GM19463 (cell line): ENCODE data around the gene TBX4.
"Not testable (repeated sequence)": the region's sequence is repeated elsewhere in the genome, so short reads cannot be mapped to it uniquely, and the experiment has no call there.

ENCODE experiments used
- ATAC-seq: cut with Tn5 transposase; IDR thresholded peaks from one replicate; pipeline ENCODE4 v1.9.1; 2021; ENCODE audit warnings: mild to moderate bottlenecking, moderate library complexity; ENCODE audit not compliant: unreplicated experiment

TBX4 gene

DNA sequence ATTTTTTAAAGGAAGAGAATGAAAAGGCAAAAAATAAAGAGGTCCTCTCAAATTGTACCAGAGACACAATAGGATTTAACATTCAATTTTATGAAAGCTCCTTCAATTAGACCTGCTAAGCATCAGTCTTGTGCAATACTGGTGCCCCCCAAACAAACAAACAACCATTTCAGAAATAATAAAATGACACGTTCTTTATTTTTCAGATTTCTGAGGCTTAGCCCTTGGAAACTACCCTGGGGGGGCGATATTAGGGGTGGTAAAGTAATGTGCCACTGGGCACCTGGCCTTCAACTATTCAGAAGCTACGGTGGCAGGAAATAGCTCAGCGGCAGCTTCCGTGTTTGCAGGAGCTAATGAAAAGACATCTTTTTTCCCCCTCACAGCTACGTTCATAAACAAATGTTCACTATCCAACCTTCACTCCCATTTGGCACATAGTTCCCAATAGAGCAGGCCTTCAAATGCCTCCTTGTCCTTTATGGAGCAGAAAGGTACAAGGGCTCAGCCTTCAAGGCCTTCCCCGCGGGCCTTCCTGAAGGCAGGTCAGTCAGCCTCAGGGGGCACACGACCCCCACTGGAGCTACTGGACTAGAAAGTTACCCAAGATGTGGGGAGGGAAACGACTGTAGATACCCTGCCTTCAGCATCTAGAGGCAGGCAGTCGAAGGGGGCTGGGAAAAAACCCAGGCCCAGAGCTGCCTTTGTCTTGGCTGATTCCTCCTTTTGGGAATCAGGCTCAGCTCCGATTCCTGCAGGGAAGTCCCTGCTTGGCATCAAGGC, 44.1 kb downstream of the TBX4 start:
- ATAC-seq: no peak

DNA sequence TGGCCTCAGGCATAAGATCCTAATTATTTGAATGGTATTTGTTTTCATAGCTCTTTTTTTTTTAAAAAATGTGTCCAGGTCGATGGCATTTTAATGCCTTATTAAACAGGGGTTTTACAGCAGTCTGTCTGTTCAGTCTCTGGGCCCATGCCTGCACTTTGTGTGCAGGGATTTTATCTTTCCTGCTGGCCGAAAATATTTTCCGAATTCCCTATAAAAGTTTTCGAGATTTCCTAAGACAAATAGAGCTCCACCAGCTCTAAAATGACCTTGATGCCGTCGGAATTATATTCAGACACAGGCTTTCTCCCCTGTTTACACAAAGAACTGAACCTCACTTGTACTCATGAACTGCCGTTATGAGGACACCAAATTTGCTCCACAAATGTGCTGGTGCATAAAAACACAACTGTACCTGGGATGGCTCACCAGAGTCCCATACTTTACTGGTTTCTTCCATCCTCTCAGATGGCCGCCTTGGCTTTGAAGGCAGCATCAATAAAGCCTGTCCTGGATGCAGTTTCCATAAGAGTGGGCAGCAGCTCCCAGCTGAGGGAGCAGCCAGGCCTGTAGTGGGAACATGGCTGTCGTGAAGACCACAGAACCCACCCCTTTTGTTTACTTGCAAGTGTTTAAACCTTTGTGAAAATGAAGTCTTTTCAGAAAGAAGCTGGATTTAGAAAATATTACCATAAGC, 44.9 kb downstream of the TBX4 start:
- ATAC-seq: no peak

DNA sequence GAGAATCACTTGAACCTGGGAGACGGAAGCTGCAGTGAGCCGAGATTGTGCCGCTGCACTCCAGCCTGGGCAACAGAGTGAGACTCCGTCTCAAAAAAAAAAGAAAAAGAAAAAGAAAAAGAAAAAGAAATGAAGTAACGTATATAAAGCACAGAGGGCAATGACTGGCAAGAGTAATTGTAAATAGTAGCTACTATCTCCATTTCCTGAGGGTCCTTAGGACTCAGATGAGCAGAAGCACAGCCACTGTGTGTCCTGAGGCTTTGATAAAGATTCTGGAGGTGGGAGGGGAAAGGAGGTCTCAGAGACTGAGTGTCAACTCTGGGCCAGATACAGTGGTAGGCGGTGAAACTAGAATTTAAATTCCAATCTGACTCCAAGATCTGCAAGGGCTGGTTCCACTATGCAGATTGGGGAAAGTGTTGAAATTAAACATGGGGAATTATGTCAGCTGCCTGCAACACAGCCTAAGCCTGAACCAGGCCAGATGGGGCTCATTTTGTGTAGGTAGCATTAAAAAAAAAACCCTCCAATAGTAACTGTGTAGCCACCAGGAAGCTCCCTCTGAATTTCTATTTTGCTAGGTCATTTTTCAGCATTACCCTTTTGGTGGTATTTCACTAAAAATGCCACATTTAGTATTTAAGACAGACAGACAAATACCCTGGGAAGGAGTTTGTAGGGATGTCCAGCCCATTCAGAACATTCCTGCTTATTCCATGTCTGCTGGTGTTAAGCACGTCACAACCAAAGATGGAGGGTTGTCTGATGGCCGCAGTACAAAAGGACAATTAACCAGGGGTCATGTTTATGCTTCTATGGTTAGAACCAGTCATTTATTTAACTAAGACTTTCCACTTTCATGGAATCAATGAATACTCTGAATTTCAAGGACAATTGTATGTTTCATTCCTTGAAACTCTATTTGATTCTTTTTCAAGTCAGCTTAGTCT, 46.1 kb downstream of the TBX4 start:
- no peak for ATAC-seq

DNA sequence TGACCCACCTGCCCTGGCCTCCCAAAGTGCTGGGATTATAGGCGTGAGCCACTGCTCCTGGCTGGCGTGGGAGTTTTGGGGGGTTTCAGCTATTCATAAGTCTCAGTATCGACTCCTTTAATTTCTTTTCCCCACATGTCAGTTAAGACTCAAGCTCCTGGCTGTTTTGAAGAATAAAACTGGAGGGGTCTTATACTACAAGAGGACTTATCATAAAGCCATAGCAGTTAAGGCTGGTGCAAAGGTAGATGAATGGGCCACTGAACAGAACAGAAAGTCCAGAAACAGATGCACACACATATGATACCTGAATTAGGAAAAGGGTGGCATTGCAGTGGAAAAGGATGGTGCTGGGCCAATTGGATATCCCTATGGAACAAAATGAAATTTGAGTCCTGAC, 47.4 kb downstream of the TBX4 start:
- ATAC-seq: no peak

DNA sequence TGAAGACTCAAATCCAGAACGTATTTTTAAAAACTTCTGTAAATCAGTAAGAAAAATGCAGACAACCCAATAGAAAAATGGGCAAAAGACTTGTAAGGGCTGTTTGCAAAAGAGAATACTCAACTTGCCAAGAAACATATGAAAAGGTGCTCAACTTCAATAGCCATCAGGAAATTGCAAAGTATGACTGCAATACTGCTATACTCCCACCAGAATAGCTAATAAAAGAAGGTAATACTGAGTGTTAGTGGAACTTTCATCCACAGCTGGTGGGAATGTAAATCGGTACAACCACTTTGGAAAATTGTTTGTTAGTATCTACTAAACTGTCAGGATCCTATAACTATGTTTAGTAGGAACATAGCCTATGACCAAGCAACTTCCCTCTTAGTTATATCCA, 48.1 kb downstream of the TBX4 start:
- no peak for ATAC-seq

DNA sequence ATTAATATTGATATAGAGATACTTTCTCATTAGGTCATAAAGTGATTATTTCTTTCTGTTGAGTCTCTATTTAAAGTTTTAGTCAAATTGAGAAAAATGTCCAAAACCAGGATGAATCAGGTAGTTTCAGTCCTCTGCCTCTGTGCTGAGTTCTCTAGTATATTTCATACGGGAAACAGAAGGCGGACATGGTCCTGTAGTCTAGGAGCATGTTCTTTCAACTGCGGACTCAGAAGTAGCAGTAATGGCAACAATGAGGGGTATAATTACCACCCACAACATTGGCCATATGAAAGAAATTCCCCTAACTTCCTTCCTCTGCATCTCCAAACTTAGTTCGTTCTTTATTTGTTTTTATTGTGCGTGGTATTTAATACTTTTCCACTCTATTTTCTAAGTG, 50.1 kb downstream of the TBX4 start:
- ATAC-seq: no peak

DNA sequence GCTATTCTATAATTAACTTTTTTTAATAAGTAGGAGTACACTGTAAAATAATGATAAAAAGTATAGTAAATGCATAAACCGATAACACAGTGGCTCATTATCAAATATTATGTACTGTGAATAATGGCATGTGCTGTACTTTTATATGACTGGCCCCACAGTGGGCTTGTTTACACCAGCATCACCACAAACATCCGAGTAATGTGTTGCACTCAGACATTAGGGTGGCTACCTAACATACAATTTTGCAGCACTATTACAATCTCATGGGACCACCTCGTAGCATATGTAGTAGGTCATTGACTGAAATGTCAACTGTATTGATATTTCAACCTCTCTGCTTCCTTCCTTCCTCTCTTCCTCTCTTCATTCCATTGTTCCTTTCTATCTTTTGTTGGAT, 51.7 kb downstream of the TBX4 start:
- no peak for ATAC-seq

DNA sequence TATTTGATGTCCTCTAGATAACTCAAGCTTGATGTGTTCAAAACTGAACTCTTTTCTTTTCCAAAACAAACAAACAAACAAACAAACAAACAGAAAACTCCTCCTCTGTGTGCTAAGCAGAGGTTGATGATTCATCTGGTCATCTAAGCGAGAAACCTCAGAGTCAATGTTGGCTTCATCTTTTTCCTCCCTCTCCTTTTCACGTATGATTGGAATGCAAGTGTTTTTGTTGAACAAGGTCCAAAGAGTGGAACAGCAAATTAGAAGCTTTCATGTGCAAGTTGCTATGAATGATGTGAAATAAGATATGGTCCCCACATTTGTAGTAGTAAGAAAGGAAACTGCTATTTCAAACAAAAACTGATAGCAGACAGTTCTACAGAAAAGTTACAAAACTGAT, 52.5 kb downstream of the TBX4 start:
- ATAC-seq: no peak

DNA sequence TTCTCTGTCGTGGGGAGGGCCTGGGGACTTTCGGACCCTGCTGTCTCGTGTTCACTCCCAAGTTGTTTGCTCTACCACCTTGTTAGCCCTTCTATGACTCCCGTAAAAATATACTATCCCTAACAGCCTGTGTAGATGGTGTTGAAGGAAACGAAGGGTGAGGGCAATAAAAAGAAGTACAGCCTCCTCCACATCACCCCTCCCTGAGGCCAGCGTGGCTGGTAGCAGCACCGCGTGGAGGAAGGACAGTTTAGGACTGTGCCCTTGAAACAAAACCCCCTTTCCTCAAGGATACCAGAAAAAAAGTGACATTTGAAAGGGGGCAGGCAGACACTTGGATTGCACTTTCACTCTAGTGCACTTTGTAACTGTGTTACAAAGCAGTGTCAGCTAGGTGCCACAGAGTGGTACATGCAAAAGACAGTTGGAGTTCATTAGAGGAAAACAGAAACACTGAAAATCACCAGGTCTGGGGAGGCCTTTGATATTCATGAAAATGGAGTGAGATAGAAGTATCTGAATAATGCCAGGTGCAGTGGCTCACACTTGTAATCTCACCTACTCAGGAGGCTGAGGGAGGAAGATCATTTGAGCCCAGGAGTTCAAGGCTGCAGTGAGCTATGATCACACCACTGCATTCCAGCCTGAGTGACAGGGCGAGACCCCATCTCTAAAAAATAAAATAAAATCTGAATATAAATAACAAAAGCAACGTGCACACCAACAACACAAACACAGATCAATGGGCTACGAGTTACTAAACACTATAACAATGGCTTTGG, 53.8 kb downstream of the TBX4 start:
- ATAC-seq: no peak

DNA sequence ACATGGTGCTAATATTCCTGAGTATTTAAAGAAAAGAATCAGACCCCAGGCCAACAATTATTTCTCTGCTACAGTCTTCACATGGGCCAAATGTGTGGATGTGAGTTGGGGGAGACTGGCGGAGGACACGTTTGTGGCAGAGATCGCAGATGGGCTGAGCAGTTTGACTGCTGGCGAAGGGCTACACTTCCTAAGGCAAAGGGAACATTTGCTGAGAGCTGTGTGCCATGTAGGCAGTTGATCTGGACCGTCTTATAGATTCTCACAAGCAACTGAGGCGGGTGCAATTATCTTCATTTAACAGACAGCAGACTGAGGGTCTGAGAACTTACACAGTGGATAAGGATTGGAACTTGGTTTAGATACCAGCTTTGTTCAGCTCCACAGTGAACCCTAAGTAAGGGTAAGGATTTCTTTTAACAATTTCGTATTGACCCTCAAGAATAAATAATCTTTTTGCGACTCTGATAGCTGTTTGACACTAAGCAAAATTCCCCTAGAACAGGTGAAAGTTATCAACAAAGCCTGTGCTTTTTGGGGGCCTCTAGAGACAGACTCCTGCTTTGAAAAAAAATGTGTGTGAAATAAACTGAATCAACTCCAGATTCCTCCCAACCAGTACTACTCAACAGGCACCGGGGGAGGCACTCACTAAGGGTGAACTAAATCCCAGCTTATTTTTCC, 55.3 kb downstream of the TBX4 start:
- ATAC-seq: no peak

DNA sequence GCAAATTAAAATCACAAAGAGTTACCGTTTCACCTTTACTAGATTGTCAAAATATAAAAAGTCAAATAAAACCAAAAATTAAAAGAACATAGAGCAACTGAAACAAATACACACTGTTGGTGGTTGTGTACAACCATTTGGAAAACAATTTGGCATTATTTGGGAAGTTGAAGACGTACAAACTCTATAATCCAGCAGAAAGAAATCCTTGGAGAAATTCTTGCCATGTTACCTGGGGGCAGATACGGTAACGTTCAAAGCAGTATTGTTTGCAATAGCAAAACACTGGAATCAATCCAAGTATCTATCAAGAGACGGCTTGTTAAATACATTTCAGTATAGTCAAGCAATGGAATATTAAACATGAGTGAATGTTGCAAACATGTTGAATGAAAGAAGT, 56.7 kb downstream of the TBX4 start:
- no peak for ATAC-seq

DNA sequence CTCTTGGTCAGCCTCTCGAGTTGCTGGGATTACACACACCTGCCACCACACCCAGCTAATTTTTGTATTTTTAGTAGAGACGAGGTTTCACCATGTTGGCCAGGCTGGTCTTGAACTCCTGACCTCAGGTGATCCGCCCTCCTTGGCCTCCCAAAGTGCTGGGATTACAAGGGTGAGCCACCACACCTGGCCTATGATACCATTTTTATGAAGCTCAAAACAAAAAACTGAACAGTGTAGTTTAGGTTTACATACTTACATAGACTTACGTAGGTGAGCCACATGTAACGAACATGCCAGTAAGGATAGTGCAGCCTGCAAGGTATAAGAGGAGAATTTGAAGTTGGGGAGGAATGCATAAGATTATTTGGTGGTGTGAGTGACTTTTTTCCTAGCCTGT, 57.2 kb downstream of the TBX4 start:
- ATAC-seq: not testable (repeated sequence)

DNA sequence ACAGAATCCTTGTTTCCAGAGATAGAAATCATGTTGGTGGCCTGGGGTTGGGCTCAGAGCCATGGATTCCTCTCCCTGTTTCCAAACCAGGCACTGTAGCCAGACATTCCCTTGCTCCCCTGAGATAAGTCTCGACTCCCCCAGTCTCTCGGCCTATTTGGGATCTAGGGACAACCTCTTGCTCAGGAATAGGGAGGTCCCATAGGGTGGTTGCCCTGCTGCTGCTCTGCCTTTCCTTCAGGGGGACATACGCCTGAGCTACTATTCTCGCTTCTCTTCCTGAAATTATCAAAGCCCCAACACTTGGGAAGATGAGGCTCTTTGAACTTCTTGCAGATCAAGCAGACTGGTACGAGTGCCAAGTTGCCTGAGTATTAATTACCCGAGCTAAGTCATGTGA, 58.0 kb downstream of the TBX4 start:
- no peak for ATAC-seq

DNA sequence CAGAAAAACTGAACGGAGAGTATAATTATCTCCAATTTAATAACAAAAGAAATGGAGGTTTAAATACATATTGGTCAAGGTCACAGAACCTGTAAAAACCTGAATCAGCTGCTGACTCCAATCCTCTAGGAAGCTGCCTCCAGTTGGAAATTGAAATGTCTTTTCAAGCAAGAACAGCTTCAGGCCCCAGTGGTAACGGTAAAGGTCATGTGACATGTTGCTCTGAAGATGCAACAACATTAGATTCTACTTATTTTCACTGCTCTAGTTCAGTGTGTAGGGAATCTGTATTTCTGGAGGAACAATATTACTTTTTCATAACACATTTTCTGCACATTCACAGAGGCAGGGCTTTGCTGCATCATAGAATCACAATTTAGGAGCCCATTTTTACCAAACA, 58.8 kb downstream of the TBX4 start:
- ATAC-seq: no peak

DNA sequence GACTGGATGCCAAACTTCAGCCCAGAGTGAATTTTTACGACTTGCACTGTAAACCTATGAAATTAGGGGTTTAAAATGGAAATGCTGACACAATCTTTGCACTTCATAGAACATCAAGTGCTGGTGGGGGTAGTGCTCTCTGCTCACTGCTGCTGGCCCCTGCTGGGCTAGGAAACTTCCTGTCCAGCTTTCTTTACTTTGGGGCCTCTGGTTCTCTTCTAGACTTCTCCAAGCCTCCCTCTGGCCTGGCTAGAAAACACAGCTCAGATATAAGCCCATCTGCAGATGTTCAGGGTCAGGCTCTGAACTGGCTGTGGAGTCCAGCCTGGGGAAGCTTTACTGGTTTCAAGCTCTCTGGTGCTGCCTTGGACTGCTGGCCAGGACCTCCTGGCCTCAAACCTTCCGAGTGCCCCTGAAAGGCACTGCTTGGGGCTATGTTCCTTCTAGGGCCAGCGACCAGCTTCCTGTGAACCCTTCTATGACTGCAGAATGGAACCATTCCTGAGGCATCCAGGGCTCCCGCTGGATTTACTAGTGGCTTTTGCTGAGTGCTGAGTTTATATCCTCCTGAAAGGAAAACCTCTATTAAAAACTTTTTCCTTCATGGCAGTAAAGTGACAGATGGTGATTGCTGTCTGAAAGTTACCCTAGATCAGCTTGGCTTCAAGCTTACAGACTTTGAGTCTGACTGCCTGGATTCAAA, 59.4 kb downstream of the TBX4 start:
- ATAC-seq: no peak

DNA sequence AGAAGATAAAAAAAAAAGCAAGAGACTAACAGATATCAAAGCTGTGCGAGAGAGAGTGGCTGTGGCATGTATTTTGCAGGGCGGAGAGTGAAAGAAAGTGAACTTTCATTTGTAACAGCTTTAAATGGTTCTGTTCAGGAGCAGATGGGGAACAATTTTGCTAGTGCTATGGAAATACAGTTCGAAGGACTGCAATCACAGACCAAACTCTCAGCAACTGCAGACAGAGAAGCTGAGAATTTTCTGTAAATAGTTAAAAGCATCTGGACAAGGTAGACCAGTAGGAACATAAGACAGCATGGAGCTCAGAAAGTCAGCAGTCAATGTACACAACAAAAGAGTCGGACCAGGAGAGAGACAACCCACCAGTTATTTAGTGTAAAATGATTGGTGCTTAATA, 62.3 kb downstream of the TBX4 start:
- no peak for ATAC-seq

DNA sequence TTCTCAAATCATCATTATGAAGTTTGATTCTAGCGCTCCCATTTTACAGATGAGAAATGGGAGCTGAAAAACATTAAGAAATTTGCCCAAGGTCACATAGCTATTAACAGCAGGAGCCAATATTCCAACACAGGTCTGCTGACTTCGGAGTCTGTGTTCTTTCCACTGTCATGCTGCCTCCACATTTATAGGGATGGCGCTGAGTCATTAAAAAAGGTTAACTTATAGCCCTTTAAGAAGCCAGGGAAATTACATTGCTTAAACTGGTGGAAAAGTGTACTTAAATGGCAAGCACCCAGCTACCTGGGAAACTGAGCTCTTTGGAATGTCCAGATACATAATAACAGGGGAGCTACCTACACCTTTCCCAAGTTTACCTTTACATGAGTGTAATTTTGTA, 65.0 kb downstream of the TBX4 start:
- no peak for ATAC-seq

DNA sequence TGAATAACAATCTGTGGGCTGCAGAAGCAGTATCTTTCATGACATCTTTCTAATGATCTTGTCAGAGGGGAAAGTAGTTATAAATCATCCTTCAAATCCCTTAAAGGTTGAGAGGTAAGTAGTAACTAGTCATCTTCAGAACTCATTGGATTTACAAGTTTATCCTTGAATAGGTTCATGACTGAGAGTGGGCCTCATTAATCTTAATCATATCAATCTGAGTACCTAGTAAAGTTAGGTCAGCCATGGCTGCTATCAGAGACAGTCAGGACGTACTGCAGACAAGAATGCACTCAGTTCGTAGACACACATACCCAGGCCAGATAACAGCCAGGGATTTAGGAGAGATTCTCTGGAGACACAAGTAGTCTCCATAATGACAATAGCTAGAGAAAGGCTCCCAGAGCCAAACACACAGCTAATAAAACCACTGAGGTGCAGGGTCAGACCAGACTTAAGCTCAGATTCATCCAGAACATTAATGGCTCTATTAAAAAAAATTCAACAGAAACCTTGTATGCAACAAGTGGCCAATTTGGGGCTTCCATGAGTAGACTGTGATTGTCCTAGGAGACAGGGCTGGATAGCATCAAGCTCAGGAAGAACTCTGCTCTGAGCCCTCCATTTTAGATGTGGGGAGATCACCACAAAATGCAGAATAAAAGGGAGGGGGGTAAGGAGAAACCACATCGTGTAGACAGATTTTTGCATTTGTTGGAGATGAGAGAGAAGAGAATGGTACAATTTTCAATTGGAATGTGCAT, 65.8 kb downstream of the TBX4 start:
- ATAC-seq: no peak

DNA sequence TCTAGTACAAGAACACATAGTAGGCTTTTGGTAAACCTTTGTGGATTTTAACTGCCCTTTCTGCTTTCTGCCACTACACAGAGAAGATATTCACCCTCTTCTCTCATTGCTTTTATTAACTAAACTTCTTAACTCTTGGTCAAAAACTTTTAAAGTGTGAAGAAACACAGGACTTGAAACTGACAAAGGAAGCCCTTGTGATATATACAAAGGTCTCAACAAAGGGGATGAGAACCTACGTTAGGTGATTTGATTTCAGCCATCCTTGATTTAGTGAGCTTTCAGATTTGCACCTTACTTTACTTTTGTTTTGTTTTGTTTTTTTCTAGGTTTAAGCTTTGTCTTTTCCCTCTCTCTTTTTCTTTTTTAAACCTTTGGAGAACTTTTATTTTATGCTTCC, 66.9 kb downstream of the TBX4 start:
- no peak for ATAC-seq
